ENCODE results near the gene ROM1.
"Not testable (repeated sequence)": the region's sequence is repeated elsewhere in the genome, so short reads cannot be mapped to it uniquely, and the experiment has no call there.

Gene ROM1

DNA sequence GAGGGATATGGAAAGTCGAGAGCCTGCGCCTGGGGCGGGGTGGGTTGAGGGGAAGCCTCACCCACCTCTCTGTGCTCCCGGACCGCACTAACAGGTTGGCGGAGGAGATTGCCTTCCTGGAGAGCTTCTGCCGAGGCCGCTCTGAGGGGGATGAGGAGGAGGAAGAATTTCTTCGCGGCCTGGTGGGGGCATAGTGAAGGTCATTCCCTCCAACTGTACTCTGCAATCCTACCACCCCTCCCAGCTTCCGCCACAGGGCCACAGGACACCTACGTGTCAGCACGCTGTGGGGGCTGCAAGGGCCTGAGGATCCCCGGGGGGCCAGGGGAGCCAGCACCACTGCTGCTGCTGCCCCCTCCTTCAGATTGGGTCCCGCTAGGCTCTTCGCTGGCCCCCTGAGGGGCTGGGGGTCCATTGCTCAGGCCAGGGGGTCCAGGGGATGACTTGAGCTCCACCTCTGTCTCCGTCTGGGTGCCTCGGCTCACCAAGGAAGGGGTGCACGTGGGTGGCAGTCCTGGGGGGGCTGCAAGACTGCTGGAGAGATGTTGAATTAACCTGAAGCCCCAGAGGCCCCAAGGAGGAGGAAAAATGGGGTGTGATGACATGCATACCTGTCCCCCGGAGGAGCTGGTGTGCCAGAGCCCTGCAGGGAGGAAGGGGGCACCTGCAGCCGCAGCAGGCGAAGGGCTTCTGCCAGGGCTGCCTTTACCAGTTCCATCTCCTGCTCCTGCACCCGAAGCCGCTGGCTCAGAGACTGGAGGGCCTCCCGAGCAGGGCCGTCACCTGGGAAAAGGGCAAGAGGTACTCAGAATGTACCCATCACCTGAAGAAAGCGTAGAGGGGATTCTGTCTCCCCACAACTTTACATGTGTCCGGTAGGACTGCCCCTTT lies 2.0 kb upstream of the ROM1 start:
- no peak for DNase-seq

- DNase-seq, result peak; percentile 39
Observed at GRCh38 chr11:62611705-62612365, 1.2 kb upstream of the ROM1 start.

GRCh38 chr11:62613291-62613778 lies 278 bp downstream of the ROM1 start:
- no peak for DNase-seq

- DNase-seq, result no peak
Observed at GRCh38 chr11:62614275-62614674, 1.2 kb downstream of the ROM1 start.

DNA sequence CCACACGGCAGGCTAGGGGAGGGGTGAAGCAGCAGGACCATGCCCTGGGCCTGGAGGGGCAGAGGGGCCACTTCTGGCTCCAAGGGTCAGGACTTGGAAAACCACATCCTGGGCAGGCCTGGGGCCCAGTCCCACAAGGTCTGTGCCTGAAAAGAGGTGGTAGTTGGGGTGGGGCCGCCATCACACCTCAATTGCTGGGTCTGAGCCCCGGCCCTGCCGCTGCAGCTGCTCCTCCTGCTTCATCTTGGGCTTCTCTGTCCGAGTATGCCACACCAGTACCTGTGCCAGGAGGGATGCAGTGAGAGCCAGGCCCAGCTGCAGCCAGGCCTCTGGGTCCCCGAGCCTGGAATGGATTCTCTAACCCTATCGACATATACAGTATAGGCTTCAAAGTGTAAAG lies 2.5 kb downstream of the ROM1 start:
- DNase-seq, result no peak

GRCh38 chr11:62616957-62617356 lies 3.9 kb downstream of the ROM1 start:
- DNase-seq, result not testable (repeated sequence)

DNA sequence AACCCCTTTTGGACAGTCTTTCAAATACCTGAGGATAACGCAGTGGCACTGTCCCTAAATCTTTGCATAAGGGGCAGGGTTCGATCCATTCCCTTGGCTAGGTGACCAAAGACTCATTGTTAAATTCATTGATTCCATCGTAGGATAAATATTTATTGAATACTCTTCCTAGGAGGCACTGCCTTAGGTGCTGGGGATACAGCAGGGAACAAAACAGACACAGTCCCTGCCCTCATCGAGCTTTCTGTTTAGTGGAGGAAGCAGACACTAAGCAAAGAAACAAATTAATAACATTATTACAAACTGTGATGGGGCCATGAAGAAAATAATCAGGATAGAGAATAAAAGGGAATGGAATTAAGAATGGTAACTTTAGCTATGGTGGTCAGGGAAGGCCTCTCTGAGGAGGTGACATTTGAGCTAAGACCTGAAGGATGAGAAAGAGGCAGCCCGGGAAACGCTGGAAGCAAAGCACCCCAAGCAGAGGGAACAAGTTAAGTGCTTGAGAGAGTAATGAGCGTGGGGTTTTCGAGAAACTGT lies 8.0 kb downstream of the ROM1 start:
- no peak for DNase-seq

GRCh38 chr11:62621567-62622470 lies 8.8 kb downstream of the ROM1 start, which contains the start of gene B3GAT3:
Gene B3GAT3 (minus strand): TSS chr11:62621986. CDS start chr11:62621947, 39 bp downstream.
- peak; percentile 99 for DNase-seq

DNA sequence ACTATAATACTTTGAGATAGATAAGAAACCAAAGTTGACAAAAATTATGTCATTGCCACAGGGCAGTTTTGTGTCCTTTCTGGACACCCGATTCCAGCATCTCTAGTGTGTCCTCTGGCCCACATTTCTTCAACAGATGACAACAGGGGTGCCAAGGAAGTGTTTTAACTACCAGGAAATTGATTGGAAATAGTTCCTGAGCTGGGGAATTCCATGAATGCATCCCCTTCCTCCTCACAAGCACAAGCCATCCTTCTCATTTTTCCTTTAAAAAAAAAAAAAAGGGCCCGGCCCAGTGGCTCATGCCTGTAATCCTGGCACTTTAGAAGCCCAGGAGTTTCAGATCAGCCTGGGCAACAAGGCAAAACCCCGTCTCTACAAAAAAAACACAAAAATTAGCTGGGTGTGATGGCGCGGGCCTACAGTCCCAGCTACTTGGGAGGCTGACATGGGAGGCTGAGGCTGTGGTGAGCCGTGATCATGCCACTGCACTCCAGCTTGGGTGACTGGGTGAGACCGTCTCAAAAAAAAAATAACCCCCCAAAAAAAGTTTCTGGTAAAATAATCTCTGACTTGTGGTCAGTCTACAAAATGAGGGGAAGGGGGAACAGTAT lies 9.5 kb downstream of the ROM1 start:
- no peak for DNase-seq

DNA sequence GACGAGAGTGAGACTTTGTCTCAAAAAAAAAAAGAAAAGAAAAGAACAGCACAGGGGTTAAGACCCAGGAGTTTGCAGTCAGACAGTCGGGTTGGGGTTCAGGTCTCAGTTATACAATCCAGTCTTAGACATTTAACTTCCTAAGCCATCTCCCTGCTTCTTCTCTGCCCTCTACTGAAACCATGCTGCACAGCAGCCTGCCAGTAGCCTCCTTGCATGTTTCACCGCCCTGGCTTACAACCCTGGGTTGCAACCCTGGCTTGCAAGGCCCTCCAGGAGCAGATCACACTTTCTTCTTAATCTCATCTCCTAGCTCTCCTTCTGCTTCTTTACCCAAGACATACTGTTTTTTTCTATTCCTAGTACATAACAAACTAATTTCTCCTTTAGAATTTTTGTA lies 14.7 kb downstream of the ROM1 start:
- no peak for DNase-seq

DNA sequence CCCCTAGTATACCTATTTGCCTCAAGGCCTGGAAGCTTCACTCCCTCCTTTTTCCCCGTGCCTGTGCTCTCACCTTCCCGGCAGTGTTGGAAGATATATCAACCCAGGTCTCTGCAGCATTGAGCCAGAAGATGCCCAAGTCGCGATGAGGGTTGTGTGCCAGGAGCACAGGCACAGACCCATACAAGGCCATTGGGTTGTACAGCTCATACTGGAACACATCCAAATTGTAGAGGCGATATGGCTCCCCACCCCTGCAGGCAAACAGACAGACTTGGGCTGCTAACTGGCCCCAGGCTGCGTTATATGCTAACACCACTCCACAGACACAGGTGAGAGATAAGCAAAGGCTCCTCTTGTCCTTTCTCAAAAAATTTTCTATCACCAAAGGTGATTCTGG lies 19.4 kb downstream of the ROM1 start:
- DNase-seq, result no peak

DNA sequence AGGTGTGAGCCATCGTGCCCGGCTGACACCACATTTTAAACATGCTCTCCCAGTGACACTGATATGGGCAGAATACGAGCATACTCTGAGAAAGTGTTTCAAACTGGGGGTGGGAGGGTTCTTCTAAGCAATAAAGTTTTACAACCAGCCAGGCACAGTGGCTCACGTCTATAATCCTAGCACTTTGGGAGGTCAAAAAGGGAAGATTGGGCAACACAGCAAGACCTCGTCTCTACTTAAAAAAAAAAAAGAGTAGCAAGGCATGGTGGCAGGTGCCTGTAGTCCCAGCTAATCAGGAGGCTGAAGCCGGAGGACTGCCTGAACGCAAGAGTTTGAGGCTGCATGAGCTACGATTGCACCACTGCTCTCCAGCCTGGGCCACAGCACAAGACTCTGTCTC lies 31.2 kb downstream of the ROM1 start:
- DNase-seq, result no peak

DNA sequence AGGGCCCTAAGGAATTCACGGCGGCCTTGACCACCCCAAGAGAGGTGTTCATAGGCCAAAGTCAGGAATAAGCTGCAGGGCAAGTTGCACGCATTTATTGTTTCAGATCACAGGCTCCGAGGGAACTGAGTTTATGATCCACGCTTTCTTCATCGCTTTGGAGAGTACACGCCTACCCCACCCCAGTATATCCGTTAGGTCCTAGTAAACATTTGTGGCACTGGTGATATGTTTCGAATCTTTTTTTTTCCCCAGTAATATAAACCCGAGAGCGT lies 32.6 kb downstream of the ROM1 start:
- DNase-seq, result no peak

DNA sequence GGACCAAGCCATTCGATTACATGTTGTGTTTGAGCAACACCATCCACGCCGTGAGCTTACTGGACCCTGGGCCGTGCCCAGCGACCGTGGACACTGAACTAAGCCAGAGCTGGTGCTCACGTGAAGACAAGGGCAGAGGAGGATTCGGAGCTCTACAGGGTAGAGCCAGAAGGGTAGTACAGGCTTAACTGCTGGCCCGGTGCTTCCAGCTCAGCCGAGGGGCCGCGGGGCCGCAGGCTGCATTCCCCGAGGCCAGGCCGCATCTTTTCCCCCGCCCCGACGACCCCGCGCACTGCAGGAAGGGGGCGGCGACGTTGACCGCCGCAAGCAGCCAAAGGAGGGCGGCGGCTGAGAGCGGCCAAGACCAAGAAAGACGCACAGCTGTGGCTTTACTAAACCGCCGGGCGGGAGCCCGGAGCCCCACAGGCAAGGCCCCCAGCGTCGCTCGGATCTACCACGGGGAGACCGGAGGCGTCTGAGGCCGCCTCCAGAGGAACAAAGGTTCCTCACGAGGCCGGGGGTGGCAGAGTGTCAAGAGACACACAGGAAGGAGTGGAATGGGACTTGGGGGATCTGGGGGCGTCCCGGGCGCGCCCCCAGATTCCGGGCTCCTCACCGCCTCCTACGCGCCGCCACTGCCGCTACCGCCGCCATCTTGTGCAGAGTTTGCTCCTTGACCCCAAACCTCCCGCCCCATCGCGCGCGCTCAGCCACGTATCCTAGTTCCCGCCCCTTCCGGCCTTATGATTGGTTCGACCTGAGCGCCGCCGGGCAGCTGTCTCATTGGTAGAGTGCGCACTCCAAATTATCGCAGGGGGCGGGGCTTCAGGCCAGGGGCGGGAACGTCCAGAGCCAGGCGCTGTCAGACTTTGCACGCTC lies 33.1 kb downstream of the ROM1 start, which contains the start of gene GANAB:
GANAB (minus strand) TSS at position 668 of the 879 bp plus-strand sequence; CDS start at position 654, 14 bp downstream.
- DNase-seq, result peak; percentile 92

- no peak for DNase-seq
Observed at GRCh38 chr11:62646825-62647608, 34.0 kb downstream of the ROM1 start.

DNA sequence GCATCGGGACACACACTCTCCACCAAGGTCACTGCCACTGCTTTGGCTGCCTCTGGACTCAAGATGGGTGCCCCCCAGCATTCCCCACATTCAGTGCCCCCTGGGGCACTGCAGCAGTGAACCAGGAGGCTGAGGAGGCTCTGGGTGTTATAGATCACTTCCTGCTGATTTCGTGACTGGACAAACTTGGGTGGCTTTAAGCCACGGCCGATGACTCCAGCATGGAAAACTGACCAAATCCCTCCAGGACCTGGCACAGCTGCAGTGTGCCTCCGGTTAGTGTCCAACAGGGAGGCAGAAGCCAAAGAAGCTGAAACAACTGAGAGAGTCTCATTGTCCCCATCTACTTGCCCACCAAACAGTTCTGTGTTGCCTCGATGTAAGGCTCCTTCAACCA lies 34.5 kb downstream of the ROM1 start:
- DNase-seq, result no peak

DNA sequence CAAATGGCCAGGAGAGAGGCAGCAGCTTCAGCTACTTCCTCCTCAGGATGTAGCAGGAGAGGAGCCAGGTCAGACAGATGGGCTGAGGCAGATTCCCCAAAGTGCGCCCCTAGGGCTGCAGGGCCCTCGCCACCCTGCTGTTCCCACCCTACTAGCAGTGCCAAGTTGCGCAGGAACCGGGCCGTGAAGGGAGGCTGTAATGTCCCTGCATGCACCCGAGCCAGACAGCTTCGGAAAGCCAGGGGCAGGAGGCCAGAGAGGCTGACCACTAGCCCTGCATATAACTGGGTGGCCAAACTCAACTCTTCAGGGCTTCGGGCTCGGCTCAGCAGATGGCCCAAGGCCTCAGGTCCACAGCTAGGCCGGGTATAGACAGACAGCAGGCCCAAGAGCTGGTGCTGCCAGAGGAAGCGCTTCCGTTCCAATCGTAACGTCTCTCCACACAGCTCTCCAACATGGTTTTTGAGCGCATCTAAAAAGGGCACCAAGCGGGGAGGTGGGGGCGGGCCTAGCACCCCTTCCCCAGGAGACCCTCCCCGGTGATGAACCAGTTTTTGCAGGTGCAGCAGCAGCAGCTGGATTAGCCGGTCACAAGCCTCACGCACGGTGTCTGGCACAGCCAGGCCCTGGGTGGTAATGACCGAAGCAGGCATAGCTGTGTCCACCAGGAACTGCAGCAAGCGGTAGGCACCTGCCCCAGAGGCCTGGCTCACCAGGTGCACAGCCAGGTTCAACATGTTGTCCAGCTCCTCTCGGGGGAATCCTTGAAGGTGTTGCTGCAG lies 35.3 kb downstream of the ROM1 start:
- no peak for DNase-seq

- DNase-seq, result no peak
Observed at GRCh38 chr11:62648967-62649364, 35.9 kb downstream of the ROM1 start.

- DNase-seq, result no peak
Observed at GRCh38 chr11:62649486-62649885, 36.4 kb downstream of the ROM1 start.

- DNase-seq, result not testable (repeated sequence)
Observed at GRCh38 chr11:62650283-62650682, 37.2 kb downstream of the ROM1 start.
